ENCODE data around the gene CADM4. TPM values are rescaled to one million over a fixed set of nuclear protein-coding genes. Genes with fewer than 3 reads are reported as not detected.
A peak's percentile ranks its signal among the peaks of the same experiment; 100 is the strongest.

Gene CADM4
- total and polyA plus RNA-seq, 4 donors, result 5.9 to 12.2 (median 7.5) TPM

- no peaks in the 10 kb centered on the region for H3K9me3 ChIP-seq (ENCODE audit: control insufficient read depth in 4 of 4, insufficient read depth in 3 of 4, low read length in 3 of 4)
- peak overlapping the region; percentile 56 to 93 for H3K27ac ChIP-seq (ENCODE audit: low read depth in 1 of 2, low read length in 1 of 2)
- DNase-seq (no peak), ATAC-seq (ENCODE audit: insufficient read depth, low FRiP score) (no peak)
- peaks cover 3 to 17% (median 6%) of the 10 kb centered on the region in 5 donors for H3K4me1 ChIP-seq (ENCODE audit: control insufficient read depth in 5 of 5, insufficient read depth in 5 of 5, low read length in 5 of 5)
- peak overlapping the region; percentile 91 to 100 for H3K9ac ChIP-seq (ENCODE audit: insufficient read depth in 1 of 2, low read length in 2 of 2)
- no peaks in the 10 kb centered on the region for H3K27me3 ChIP-seq (ENCODE audit: control insufficient read depth in 3 of 3, insufficient read depth in 3 of 3, low read length in 2 of 3)
- peaks cover 0 to 3% (median 1%) of the 10 kb centered on the region in 4 donors for H3K36me3 ChIP-seq (ENCODE audit: control insufficient read depth in 4 of 4, insufficient read depth in 4 of 4, low read length in 4 of 4)
- WGBS, 2 donors, result 25 to 38% methylated on average over 12 of the region's 12 CpGs
- no peak for TF ChIP-seq CTCF (IDR thresholded peaks at IDR 0.05; ENCODE audit: control extremely low read depth, extremely low read depth)
- H3K4me3 ChIP-seq, result peak overlapping the region; percentile 75
Observed at GRCh38 chr19:43574424-43575155, 65.1 kb downstream of the CADM4 start.

Small RNAs within 50 kb of the gene (small RNA-seq; reads per million reads assigned to genes)
- not detected for gene RN7SL368P (ENCODE audit: low replicate concordance)

Other genes with a start within 250 kb of the CADM4 start
- not detected for gene TEX101, start 225.0 kb downstream of the CADM4 start, total RNA-seq
- not detected for gene TEX101, start 225.0 kb downstream of the CADM4 start, polyA plus RNA-seq
- under 1 TPM; 0.28 to 0.89 TPM for gene LYPD3, start 174.2 kb downstream of the CADM4 start, total RNA-seq
- 1 to 10 TPM; 1.0 to 1.7 TPM for gene LYPD3, start 174.2 kb downstream of the CADM4 start, polyA plus RNA-seq
- gene PHLDB3, start 135.1 kb downstream of the CADM4 start, total RNA-seq, result 10 to 100 TPM in 1 of 2 donors, 1 to 10 TPM in 1; 9.8 to 23.4 TPM
- 1 to 10 TPM; 5.8 to 6.0 TPM for gene PHLDB3, start 135.1 kb downstream of the CADM4 start, polyA plus RNA-seq
- 10 to 100 TPM; 15.0 to 49.3 TPM for gene ETHE1, start 112.6 kb downstream of the CADM4 start, total RNA-seq
- 10 to 100 TPM; 25.7 to 76.9 TPM for gene ETHE1, start 112.6 kb downstream of the CADM4 start, polyA plus RNA-seq
- 1 to 10 TPM in 1 of 2 donors, under 1 TPM in 1; 0.65 to 2.3 TPM for gene ZNF575, start 106.7 kb downstream of the CADM4 start, total RNA-seq
- under 1 TPM; 0.48 to 0.65 TPM for gene ZNF575, start 106.7 kb downstream of the CADM4 start, polyA plus RNA-seq
- gene XRCC1, start 64.3 kb downstream of the CADM4 start, total RNA-seq, result 10 to 100 TPM; 26.5 to 32.2 TPM
- gene XRCC1, start 64.3 kb downstream of the CADM4 start, polyA plus RNA-seq, result 10 to 100 TPM; 15.4 to 22.4 TPM
- gene PINLYP, start 64.0 kb downstream of the CADM4 start, total RNA-seq, result 1 to 10 TPM; 6.1 to 8.9 TPM
- gene PINLYP, start 64.0 kb downstream of the CADM4 start, polyA plus RNA-seq, result 10 to 100 TPM in 1 of 2 donors, 1 to 10 TPM in 1; 7.9 to 14.2 TPM
- 10 to 100 TPM; 23.7 to 28.3 TPM for gene IRGQ, start 43.7 kb downstream of the CADM4 start, total RNA-seq
- gene IRGQ, start 43.7 kb downstream of the CADM4 start, polyA plus RNA-seq, result 1 to 10 TPM; 3.8 to 7.5 TPM
- gene ZNF576, start 43.3 kb downstream of the CADM4 start, total RNA-seq, result 10 to 100 TPM in 1 of 2 donors, 1 to 10 TPM in 1; 5.8 to 14.8 TPM
- 10 to 100 TPM in 1 of 2 donors, 1 to 10 TPM in 1; 9.8 to 17.2 TPM for gene ZNF576, start 43.3 kb downstream of the CADM4 start, polyA plus RNA-seq
- under 1 TPM in 1 of 2 donors, not detected in 1; 0.31 TPM for gene SRRM5, start 27.8 kb downstream of the CADM4 start, total RNA-seq
- gene SRRM5, start 27.8 kb downstream of the CADM4 start, polyA plus RNA-seq, result under 1 TPM; 0.22 to 0.49 TPM
- 10 to 100 TPM; 42.6 to 49.9 TPM for gene ZNF428, start 20.2 kb downstream of the CADM4 start, total RNA-seq
- gene ZNF428, start 20.2 kb downstream of the CADM4 start, polyA plus RNA-seq, result 10 to 100 TPM; 27.9 to 95.3 TPM
- gene PLAUR, start 30.3 kb upstream of the CADM4 start, total RNA-seq, result 100 to 1,000 TPM in 1 of 2 donors, 10 to 100 TPM in 1; 65.6 to 107 TPM
- gene PLAUR, start 30.3 kb upstream of the CADM4 start, polyA plus RNA-seq, result 100 to 1,000 TPM in 1 of 2 donors, 10 to 100 TPM in 1; 36.3 to 298 TPM
- gene IRGC, start 76.2 kb upstream of the CADM4 start, total RNA-seq, result not detected
- gene IRGC, start 76.2 kb upstream of the CADM4 start, polyA plus RNA-seq, result not detected
- gene SMG9, start 115.1 kb upstream of the CADM4 start, total RNA-seq, result 10 to 100 TPM; 23.5 to 55.9 TPM
- 10 to 100 TPM; 29.0 to 30.2 TPM for gene SMG9, start 115.1 kb upstream of the CADM4 start, polyA plus RNA-seq
- 10 to 100 TPM in 1 of 2 donors, 1 to 10 TPM in 1; 2.4 to 13.5 TPM for gene KCNN4, start 141.1 kb upstream of the CADM4 start, total RNA-seq
- 10 to 100 TPM; 11.9 to 31.7 TPM for gene KCNN4, start 141.1 kb upstream of the CADM4 start, polyA plus RNA-seq
- gene LYPD5, start 162.6 kb upstream of the CADM4 start, total RNA-seq, result 1 to 10 TPM in 1 of 2 donors, under 1 TPM in 1; 0.51 to 8.1 TPM
- gene LYPD5, start 162.6 kb upstream of the CADM4 start, polyA plus RNA-seq, result 1 to 10 TPM; 2.4 to 3.3 TPM
- gene ZNF283, start 187.5 kb upstream of the CADM4 start, total RNA-seq, result 10 to 100 TPM in 1 of 2 donors, 1 to 10 TPM in 1; 6.1 to 34.2 TPM
- gene ZNF283, start 187.5 kb upstream of the CADM4 start, polyA plus RNA-seq, result 1 to 10 TPM; 1.6 to 2.5 TPM
- 1 to 10 TPM; 1.1 to 2.8 TPM for gene ZNF404, start 244.1 kb upstream of the CADM4 start, total RNA-seq
- 1 to 10 TPM in 1 of 2 donors, under 1 TPM in 1; 0.80 to 2.9 TPM for gene ZNF404, start 244.1 kb upstream of the CADM4 start, polyA plus RNA-seq